ENCODE data around the gene ADORA2A.

Gene ADORA2A

DNA sequence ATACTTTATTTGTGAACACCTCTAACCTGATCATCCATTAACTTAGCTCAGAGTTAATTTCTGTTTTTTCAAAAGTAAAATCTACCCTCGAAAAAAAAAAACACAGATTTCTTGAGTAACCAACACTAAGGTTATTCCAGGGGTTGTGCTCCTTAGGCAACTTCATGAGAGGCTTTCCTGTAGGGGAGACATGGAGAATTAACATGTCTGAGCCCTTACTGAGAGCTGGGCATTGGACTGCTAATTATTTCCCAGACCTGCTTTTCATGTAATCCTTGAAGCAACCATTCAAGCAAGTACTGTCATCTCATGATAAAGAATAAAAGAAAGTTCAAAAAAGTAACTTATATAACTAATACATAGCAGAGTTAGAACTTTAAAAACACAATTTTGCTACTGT, 54.2 kb downstream of the ADORA2A start:
- H3K4me3 ChIP-seq (ENCODE audit: low read depth in 1 of 2, low read length in 1 of 2), result peak overlapping the region in 1 of 2 experiments; percentile 39

DNA sequence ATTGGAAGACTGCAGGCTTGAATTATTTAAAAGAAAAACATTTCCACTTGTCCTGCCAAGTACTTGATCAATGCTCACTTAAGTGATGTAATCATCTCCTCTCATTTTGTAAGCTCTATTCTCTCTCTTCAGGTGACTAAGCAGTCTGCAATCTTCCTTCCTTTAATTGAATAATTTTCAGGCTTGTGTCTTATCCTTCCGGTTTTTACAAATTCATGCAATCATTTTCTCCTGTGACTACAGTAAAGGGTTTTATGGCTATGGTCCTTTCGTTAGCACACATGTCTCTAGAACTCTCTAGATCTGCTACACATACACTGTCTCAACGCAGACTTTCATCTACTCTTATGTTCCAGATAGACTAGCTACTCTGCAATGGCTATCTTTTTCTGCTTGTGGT, 55.2 kb downstream of the ADORA2A start:
- Histone ChIP-seq H3K9me3 (no peaks in the 10 kb centered on the region), H3K27me3 (no peaks in the 10 kb centered on the region), H3K4me1 (ENCODE audit: control insufficient read depth in 1 of 2, insufficient read depth in 1 of 2, low read depth in 1 of 2, low read length in 1 of 2) (peaks cover 66 to 73% of the 10 kb centered on the region in 2 experiments), H3K4me3 (ENCODE audit: low read depth in 1 of 2, low read length in 1 of 2) (peak overlapping the region; percentile 39 to 41), H3K27ac (peak overlapping the region; percentile 77), H3K36me3 (no peaks in the 10 kb centered on the region)
- TF ChIP-seq, protein P1, sequence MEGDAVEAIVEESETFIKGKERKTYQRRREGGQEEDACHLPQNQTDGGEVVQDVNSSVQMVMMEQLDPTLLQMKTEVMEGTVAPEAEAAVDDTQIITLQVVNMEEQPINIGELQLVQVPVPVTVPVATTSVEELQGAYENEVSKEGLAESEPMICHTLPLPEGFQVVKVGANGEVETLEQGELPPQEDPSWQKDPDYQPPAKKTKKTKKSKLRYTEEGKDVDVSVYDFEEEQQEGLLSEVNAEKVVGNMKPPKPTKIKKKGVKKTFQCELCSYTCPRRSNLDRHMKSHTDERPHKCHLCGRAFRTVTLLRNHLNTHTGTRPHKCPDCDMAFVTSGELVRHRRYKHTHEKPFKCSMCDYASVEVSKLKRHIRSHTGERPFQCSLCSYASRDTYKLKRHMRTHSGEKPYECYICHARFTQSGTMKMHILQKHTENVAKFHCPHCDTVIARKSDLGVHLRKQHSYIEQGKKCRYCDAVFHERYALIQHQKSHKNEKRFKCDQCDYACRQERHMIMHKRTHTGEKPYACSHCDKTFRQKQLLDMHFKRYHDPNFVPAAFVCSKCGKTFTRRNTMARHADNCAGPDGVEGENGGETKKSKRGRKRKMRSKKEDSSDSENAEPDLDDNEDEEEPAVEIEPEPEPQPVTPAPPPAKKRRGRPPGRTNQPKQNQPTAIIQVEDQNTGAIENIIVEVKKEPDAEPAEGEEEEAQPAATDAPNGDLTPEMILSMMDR (IDR thresholded peaks at IDR 0.05), result no peak

More for the DNA sequence above, 54.2 kb downstream of the ADORA2A start:
- no peaks in the 10 kb centered on the region for H3K27me3 ChIP-seq
- TF ChIP-seq, protein P1 (IDR thresholded peaks at IDR 0.05), result no peak
- H3K36me3 ChIP-seq, result no peaks in the 10 kb centered on the region
- H3K9me3 ChIP-seq, result no peaks in the 10 kb centered on the region
- H3K27ac ChIP-seq, result peak overlapping the region; percentile 77
- H3K4me1 ChIP-seq (ENCODE audit: control insufficient read depth in 1 of 2, insufficient read depth in 1 of 2, low read depth in 1 of 2, low read length in 1 of 2), result peaks cover 59 to 66% of the 10 kb centered on the region in 2 experiments

DNA sequence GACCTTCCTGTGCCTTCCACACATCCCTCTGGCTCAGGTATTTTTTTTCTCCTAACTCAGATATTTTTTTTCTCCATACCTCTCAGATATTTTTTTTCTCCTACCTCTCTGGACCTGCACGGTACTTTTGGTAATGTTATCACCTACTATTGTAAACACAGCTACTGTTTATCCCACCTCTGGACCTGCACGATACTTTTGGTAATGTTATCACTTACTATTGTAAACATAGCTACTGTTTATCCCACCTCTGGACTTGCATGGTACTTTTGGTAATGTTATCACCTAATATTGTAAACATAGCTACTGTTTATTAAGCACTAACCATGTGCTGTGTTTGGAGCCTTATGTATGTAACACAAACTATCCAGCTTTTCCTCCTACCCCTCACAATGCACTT, 55.6 kb downstream of the ADORA2A start:
- H3K27me3 ChIP-seq, result no peaks in the 10 kb centered on the region
- H3K9me3 ChIP-seq, result no peaks in the 10 kb centered on the region
- peak overlapping the region; percentile 39 to 41 for H3K4me3 ChIP-seq (ENCODE audit: low read depth in 1 of 2, low read length in 1 of 2)
- H3K36me3 ChIP-seq, result no peaks in the 10 kb centered on the region
- H3K27ac ChIP-seq, result peak overlapping the region; percentile 77
- TF ChIP-seq, protein P1 (IDR thresholded peaks at IDR 0.05), result no peak
- H3K4me1 ChIP-seq (ENCODE audit: control insufficient read depth in 1 of 2, insufficient read depth in 1 of 2, low read depth in 1 of 2, low read length in 1 of 2), result peaks cover 66 to 73% of the 10 kb centered on the region in 2 experiments

DNA sequence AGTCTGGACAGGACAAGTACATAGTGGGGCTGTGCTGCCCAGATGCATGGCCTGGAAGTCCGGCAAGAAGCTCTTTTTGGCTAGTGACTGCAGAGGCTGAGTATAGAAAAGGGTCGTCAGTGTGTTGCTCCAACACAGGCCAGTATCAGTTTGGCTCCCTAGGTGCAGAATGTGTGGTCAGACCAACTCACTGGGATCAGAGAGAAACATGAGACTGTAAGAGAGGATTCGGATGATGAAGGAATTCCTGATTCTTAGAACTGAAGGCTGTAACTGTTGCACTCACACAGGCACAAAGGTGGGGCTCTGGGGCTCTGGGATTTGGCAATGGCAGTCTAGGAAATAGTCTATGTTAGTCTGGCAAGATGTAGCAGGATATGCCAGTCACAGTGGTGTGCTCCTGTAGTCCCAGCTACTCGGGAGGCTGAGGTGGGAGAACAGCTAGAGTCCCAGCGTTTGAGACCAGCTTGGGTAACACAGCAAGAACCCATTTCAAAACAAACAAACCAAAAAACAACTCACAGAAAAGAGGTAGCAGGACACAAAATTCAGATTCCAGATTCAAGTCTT, 56.7 kb downstream of the ADORA2A start:
- TF ChIP-seq, protein P1 (IDR thresholded peaks at IDR 0.05), result no peak
- H3K36me3 ChIP-seq, result no peaks in the 10 kb centered on the region
- peaks cover 66 to 73% of the 10 kb centered on the region in 2 experiments for H3K4me1 ChIP-seq (ENCODE audit: control insufficient read depth in 1 of 2, insufficient read depth in 1 of 2, low read depth in 1 of 2, low read length in 1 of 2)
- no peaks in the 10 kb centered on the region for H3K27me3 ChIP-seq
- H3K27ac ChIP-seq, result peak overlapping the region; percentile 77
- no peaks in the 10 kb centered on the region for H3K9me3 ChIP-seq
- no peak overlapping the region for H3K4me3 ChIP-seq (ENCODE audit: low read depth in 1 of 2, low read length in 1 of 2)

DNA sequence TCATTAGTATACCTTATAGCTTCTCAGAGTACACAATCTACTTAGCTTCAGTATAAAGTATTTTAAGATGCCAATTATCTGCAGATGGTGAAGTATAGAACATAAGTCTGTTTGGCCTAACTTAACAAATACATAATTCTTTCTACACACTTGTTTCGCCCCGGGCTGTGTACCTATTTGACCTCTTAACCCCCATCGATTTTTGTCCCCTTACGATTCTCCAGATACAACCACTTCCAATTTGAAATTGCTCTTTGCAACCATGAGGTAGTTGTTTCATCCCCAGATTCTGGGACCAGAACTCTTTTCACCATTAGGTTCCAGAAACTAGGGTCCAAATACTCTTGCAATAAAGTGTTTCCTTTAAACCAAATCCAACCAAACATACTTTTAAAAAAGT, 57.8 kb downstream of the ADORA2A start:
- Histone ChIP-seq H3K4me1 (ENCODE audit: control insufficient read depth in 1 of 2, insufficient read depth in 1 of 2, low read depth in 1 of 2, low read length in 1 of 2) (peaks cover 66 to 71% of the 10 kb centered on the region in 2 experiments), H3K36me3 (no peaks in the 10 kb centered on the region), H3K27me3 (no peaks in the 10 kb centered on the region), H3K9me3 (no peaks in the 10 kb centered on the region), H3K27ac (peak overlapping the region; percentile 77), H3K4me3 (ENCODE audit: low read depth in 1 of 2, low read length in 1 of 2) (no peak overlapping the region)
- TF ChIP-seq, protein P1 (IDR thresholded peaks at IDR 0.05), result no peak

Measured in neutrophil (primary cell).